ENCODE data around the gene GABRA5. TPM values are rescaled to one million over a fixed set of nuclear protein-coding genes. Genes with fewer than 3 reads are reported as not detected.

GABRA5 gene
- total RNA-seq, 1 experiment from 2014 or later: not detected

DNA sequence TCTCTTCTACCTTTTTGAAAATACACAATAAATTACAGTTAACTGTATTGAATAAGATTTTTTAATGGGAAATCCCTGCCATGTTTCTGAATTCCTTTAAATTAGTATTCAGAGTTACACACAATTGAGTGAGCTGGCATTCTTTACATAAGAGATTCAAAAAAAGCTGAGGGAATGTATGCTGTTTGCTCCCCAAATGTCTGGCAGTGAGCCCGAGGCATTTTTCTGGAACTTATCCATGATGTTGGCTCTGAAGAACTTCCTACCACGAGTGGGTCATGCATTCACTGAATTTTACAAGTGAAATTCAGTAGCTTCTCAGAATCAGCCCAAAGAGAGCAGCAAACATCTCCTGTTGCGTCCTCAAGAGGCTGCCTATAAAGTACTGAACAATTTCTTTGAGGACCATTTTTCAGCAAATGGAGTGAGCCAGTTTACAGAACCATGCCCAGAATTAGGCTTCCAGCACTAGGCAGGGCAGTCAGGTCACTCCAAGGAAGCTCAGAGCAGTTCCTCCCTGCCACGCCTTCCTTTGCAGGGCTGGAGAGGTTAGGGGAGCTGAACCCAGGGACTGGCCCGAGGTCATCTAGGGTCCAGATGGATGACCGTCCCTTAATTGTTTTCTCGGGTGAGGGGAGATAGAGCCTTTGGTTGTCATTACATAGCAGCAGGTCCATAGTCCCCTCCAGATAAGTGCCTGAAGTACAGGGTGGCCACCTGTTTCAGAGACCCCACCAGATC, 21.2 kb downstream of the GABRA5 start:
- TF ChIP-seq EZH2 (IDR thresholded peaks at IDR 0.05; ENCODE audit: low read depth): no peak
- TF ChIP-seq, protein P1, sequence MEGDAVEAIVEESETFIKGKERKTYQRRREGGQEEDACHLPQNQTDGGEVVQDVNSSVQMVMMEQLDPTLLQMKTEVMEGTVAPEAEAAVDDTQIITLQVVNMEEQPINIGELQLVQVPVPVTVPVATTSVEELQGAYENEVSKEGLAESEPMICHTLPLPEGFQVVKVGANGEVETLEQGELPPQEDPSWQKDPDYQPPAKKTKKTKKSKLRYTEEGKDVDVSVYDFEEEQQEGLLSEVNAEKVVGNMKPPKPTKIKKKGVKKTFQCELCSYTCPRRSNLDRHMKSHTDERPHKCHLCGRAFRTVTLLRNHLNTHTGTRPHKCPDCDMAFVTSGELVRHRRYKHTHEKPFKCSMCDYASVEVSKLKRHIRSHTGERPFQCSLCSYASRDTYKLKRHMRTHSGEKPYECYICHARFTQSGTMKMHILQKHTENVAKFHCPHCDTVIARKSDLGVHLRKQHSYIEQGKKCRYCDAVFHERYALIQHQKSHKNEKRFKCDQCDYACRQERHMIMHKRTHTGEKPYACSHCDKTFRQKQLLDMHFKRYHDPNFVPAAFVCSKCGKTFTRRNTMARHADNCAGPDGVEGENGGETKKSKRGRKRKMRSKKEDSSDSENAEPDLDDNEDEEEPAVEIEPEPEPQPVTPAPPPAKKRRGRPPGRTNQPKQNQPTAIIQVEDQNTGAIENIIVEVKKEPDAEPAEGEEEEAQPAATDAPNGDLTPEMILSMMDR (conservative IDR thresholded peaks at IDR 0.05): no peak
- BruUV-seq (replicated peaks): no TSS peak
- ChIA-PET CTCF (no interaction called here), POLR2A (ENCODE audit: unreplicated experiment) (no interaction called here)
- intact Hi-C loops (cut with micrococcal nuclease; ENCODE audit: unreplicated experiment): no loop called here
- Histone ChIP-seq H3K27me3 (ENCODE audit: insufficient read depth, low read depth) (no peaks in the 10 kb centered on the region), H3K9me2 (ENCODE audit: insufficient read depth) (no peaks in the 10 kb centered on the region), H3K4me1 (replicated peaks; ENCODE audit: insufficient read depth) (no peaks in the 10 kb centered on the region), H3K79me2 (ENCODE audit: low read depth) (no peaks in the 10 kb centered on the region), H3K4me2 (no peak overlapping the region), H3K4me3 (no peak overlapping the region), H3F3A (ENCODE audit: insufficient read depth, low read depth) (no peaks in the 10 kb centered on the region), H3K27ac (no peak overlapping the region), H3K9me3 (ENCODE audit: insufficient read depth, low read depth) (no peaks in the 10 kb centered on the region), H3K36me3 (ENCODE audit: low read depth) (no peaks in the 10 kb centered on the region), H4K20me1 (ENCODE audit: insufficient read depth) (no peaks in the 10 kb centered on the region), H2AFZ (no peak overlapping the region)
- DNase-seq: no peak

DNA sequence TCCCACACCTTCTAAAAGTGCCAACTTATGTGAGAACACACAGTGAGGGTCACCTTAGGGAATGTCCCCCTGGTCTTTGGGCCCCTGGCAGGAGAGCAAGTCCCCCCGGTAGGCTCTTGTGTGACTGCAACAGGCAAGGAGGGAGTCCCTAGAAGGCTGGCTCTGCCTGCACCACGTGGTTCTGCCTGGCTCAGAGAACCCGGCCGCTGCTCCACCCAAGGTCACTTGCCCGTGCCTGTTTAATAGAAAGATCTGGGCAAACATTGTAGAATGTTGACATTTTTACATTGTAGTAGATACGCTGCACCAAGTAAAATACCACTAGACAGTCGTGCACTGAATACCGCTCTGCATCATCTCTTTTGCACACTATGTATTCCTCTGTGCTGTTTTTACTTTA, 21.9 kb downstream of the GABRA5 start:
- Histone ChIP-seq H2AFZ (no peak overlapping the region), H3K4me2 (no peak overlapping the region), H3K4me3 (no peak overlapping the region), H3K79me2 (ENCODE audit: low read depth) (no peaks in the 10 kb centered on the region), H3K4me1 (replicated peaks; ENCODE audit: insufficient read depth) (no peaks in the 10 kb centered on the region), H3K27me3 (ENCODE audit: insufficient read depth, low read depth) (no peaks in the 10 kb centered on the region), H3K27ac (no peak overlapping the region), H3F3A (ENCODE audit: insufficient read depth, low read depth) (no peaks in the 10 kb centered on the region), H4K20me1 (ENCODE audit: insufficient read depth) (no peaks in the 10 kb centered on the region), H3K9me2 (ENCODE audit: insufficient read depth) (no peaks in the 10 kb centered on the region), H3K9me3 (ENCODE audit: insufficient read depth, low read depth) (no peaks in the 10 kb centered on the region), H3K36me3 (ENCODE audit: low read depth) (no peaks in the 10 kb centered on the region)
- ChIA-PET POLR2A (ENCODE audit: unreplicated experiment) (no interaction called here), CTCF (interaction anchor here (0.6 kb wide), 1 partner anchor 1241 kb away, joined by 4 read pairs; no protein-coding TSS in a partner anchor)
- TF ChIP-seq EZH2 (IDR thresholded peaks at IDR 0.05; ENCODE audit: low read depth): no peak
- TF ChIP-seq, protein P1 (conservative IDR thresholded peaks at IDR 0.05): no peak
- intact Hi-C loops (cut with micrococcal nuclease; ENCODE audit: unreplicated experiment): no loop called here
- BruUV-seq (replicated peaks): no TSS peak
- DNase-seq: no peak

DNA sequence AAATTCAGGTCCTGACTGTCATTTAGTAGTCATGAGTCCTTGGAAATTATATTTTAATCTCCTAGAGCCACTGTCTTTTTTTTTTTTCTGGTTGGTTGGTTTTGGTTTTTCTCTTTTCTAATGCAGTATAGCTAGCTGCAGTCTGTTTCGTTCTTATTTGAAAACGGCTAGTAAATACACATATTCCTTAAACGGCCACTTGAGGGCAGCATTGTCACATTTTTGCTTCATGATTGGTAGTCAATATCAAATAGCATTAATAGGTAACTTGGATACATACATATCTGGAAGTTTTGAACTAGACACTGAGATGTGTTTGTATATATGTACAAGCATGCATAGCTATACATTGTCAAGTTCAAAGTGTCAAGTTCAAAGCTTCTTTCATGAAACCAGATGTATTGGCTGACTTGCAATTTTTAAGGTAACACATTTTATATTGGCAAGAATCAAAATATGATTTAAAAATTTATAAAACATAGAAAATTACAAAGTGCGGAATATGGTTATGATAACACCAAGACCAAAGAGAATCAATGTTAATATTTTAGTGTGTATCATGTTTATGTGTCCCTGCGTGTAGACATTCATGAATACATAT, 22.5 kb downstream of the GABRA5 start:
- H3K4me2 ChIP-seq: no peak overlapping the region
- intact Hi-C loops (cut with micrococcal nuclease; ENCODE audit: unreplicated experiment): no loop called here
- BruUV-seq (replicated peaks): no TSS peak
- H3K9me2 ChIP-seq (ENCODE audit: insufficient read depth): no peaks in the 10 kb centered on the region
- no peak overlapping the region for H2AFZ ChIP-seq
- no peaks in the 10 kb centered on the region for H4K20me1 ChIP-seq (ENCODE audit: insufficient read depth)
- no peaks in the 10 kb centered on the region for H3K4me1 ChIP-seq (replicated peaks; ENCODE audit: insufficient read depth)
- ChIA-PET POLR2A (ENCODE audit: unreplicated experiment) (no interaction called here), CTCF (interaction anchor here (0.6 kb wide), 1 partner anchor 1241 kb away, joined by 4 read pairs; no protein-coding TSS in a partner anchor)
- no peaks in the 10 kb centered on the region for H3K79me2 ChIP-seq (ENCODE audit: low read depth)
- peak in 1 of 2 experiments; percentile 35 for DNase-seq
- H3F3A ChIP-seq (ENCODE audit: insufficient read depth, low read depth): no peaks in the 10 kb centered on the region
- no peaks in the 10 kb centered on the region for H3K36me3 ChIP-seq (ENCODE audit: low read depth)
- no peaks in the 10 kb centered on the region for H3K9me3 ChIP-seq (ENCODE audit: insufficient read depth, low read depth)
- H3K27ac ChIP-seq: no peak overlapping the region
- TF ChIP-seq, protein P1 (conservative IDR thresholded peaks at IDR 0.05): peak; percentile 81
- TF ChIP-seq EZH2 (IDR thresholded peaks at IDR 0.05; ENCODE audit: low read depth): no peak
- no peaks in the 10 kb centered on the region for H3K27me3 ChIP-seq (ENCODE audit: insufficient read depth, low read depth)
- H3K4me3 ChIP-seq: no peak overlapping the region
